Esophagus (tissue), 2 donors: ENCODE measurements around the gene ABCB10. TPM values are rescaled to one million over a fixed set of nuclear protein-coding genes. Genes with fewer than 3 reads are reported as not detected.

Experiments
- H3K27ac ChIP-seq, 2 donors: one replicate each; pipeline ENCODE4 v1.5.1; 2013; ENCODE audit warnings: low read depth in 2 of 2, mild to moderate bottlenecking in 2 of 2, inconsistent platforms in 1 of 2, low read length in 1 of 2, moderate library complexity in 1 of 2
- H3K27me3 ChIP-seq, 2 donors: one replicate each; pipeline ENCODE4 v1.6.1; 2013; ENCODE audit warnings: low read length in 2 of 2, control low read depth in 1 of 2, mild to moderate bottlenecking in 1 of 2; ENCODE audit not compliant: insufficient read depth in 2 of 2, control insufficient read depth in 1 of 2
- H3K36me3 ChIP-seq, 2 donors: one replicate each; pipeline ENCODE4 v1.6.1; 2013; ENCODE audit warnings: low read length in 1 of 2; ENCODE audit not compliant: control insufficient read depth in 2 of 2, insufficient read depth in 2 of 2
- H3K4me1 ChIP-seq, 2 donors: one replicate each; pipeline ENCODE4 v1.6.1; 2013; ENCODE audit warnings: low read length in 1 of 2; ENCODE audit not compliant: control insufficient read depth in 2 of 2, insufficient read depth in 2 of 2
- H3K4me3 ChIP-seq, 2 donors: one replicate each; pipeline ENCODE4 v1.5.1; 2013; ENCODE audit warnings: low read length in 2 of 2, mild to moderate bottlenecking in 2 of 2, low read depth in 1 of 2, moderate library complexity in 1 of 2
- H3K9me3 ChIP-seq, 2 donors: one replicate each; pipeline ENCODE4 v1.6.1; 2013; ENCODE audit warnings: mild to moderate bottlenecking in 2 of 2, low read depth in 1 of 2, low read length in 1 of 2, moderate library complexity in 1 of 2; ENCODE audit not compliant: control insufficient read depth in 2 of 2, insufficient read depth in 1 of 2
- WGBS, 2 donors: extraction: QIAGEN DNeasy Blood & Tissue Kit; methylation state at CpG; one replicate each; pipeline ENCODE4 v1.1.7; 2013; 5-methylcytosine and 5-hydroxymethylcytosine counted together
- polyA plus RNA-seq, 2 donors: library from polyadenylated mRNA; stranded (reverse); fragments of 200-250 nt; gene quantifications; one replicate each; pipeline ENCODE4 v1.2.3, GENCODE V29; 2013
- donor health status: healthy with polysubstance abuse.
- donor health status: Bipolar disorder and iron deficiency.

Gene ABCB10
- polyA plus RNA-seq, 2 donors: 5.9 to 6.4 TPM

DNA sequence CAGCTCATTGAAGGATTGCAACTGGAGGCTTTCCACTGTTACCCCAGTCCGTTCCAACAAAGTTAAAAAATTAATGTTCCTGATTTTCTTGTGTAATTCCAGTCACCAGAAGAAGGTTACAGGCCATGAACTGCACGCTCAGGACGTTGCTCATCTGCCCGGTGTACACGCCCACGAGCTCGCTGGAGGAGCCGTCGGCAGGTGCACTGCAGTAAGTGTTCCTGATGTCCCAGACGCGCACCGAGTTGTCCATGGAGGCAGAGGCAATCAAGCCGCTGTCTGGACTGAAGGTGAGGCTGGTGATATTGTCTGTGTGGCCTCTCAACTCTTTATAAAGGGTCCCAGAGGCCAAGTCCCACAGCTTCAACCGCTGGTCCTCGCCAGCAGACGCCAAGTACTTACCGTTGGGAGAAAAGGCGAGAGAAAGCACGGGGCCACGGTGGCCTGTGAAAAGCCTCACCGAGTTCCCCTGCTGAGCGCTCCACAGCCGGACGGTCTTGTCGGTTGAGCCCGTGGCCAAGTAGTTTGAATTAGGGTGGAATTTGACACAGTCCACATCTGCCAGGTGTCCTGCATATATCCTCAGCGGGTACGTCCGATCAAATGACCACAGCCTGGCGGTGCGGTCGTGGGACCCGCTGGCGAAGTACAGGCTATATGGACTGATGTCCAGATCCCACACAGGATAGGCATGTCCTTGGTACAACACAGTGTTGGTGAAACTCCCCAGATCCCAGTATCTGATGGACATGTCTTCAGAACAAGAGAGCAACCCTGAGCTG is 35.9 kb upstream of the ABCB10 start:
- H3K9me3 ChIP-seq: peaks cover 0 to 2% of the 10 kb centered on the region in 2 donors
- H3K27ac ChIP-seq: no peak overlapping the region
- H3K4me1 ChIP-seq: peaks cover 0 to 2% of the 10 kb centered on the region in 2 donors
- H3K4me3 ChIP-seq: no peak overlapping the region
- H3K36me3 ChIP-seq: peaks cover 12 to 15% of the 10 kb centered on the region in 2 donors
- WGBS, 2 donors: 95 to 97% methylated on average over 34 of the region's 34 CpGs
- H3K27me3 ChIP-seq: no peaks in the 10 kb centered on the region

DNA sequence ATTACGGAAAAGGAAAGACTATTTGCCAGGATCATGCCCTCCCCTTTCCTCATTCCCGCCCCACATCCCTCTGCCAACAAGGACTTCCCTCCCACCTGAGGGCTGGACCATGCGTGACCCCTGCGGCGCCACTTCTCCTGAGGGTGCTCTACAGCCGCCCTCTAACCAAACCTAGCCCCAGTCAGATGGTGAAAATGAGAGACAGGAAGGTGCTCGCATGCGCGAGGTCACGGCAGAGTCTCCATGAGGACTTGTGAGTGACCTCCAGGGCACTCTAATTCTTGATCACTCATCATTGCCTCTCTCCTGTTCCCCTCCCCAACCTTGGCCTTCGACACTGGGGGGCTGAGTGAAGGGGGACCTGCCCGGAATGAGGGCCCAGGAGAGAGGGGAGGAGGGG is 35.3 kb upstream of the ABCB10 start:
- Histone ChIP-seq H3K4me1 (peaks cover 0 to 2% of the 10 kb centered on the region in 2 donors), H3K27me3 (no peaks in the 10 kb centered on the region), H3K9me3 (peaks cover 0 to 2% of the 10 kb centered on the region in 2 donors), H3K36me3 (peaks cover 12 to 15% of the 10 kb centered on the region in 2 donors), H3K4me3 (no peak overlapping the region), H3K27ac (no peak overlapping the region)
- WGBS, 2 donors: 87 to 95% methylated on average over 12 of the region's 12 CpGs

DNA sequence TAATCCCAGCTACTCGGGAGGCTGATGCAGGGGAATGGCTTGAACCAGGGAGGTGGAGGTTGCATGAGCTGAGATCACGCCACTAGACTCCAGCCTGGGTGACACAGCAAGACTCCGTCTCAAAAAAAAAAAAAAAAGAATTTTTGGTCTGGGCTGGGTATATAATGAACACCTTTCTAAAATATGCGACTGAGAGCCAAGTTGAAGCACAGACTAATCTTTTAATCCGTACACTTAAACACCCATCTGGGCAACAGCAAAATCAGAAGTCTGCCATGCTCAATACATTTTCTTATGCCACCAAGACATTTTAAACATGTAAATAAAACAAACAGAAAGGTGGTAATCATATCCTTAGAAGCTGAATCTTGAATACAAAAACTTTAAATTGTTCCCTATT is 31.6 kb upstream of the ABCB10 start:
- no peaks in the 10 kb centered on the region for H3K27me3 ChIP-seq
- H3K9me3 ChIP-seq: peaks cover 0 to 2% of the 10 kb centered on the region in 2 donors
- H3K27ac ChIP-seq: no peak overlapping the region
- WGBS, 2 donors: 64 to 75% methylated on average over 5 of the region's 5 CpGs
- H3K4me3 ChIP-seq: no peak overlapping the region
- H3K4me1 ChIP-seq: peaks cover 0 to 2% of the 10 kb centered on the region in 2 donors
- peaks cover 11 to 12% of the 10 kb centered on the region in 2 donors for H3K36me3 ChIP-seq

DNA sequence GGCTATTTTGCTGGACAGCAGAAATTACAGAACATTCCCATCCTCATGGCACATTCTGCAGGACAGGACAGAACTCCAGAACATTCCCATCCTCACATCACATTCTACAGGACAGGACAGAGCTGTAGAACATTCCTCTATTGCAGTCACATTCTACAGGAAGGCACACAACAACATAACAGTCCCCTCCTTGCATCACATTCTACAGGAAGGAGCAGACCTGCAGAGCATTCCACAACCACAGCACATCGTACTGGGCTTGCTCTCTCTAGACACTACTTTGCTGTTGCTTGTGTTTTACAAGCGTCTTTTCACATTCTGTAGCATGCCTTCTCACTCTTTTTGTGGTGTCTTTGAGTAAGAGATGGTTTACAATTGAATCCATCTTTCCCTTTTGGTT is 26.8 kb upstream of the ABCB10 start:
- no peak overlapping the region for H3K4me3 ChIP-seq
- H3K9me3 ChIP-seq: no peaks in the 10 kb centered on the region
- H3K27me3 ChIP-seq: no peaks in the 10 kb centered on the region
- no peaks in the 10 kb centered on the region for H3K36me3 ChIP-seq
- H3K4me1 ChIP-seq: peaks cover 2 to 3% of the 10 kb centered on the region in 2 donors
- H3K27ac ChIP-seq: no peak overlapping the region
- 66 to 74% methylated on average over 2 of the region's 2 CpGs for WGBS, 2 donors

DNA sequence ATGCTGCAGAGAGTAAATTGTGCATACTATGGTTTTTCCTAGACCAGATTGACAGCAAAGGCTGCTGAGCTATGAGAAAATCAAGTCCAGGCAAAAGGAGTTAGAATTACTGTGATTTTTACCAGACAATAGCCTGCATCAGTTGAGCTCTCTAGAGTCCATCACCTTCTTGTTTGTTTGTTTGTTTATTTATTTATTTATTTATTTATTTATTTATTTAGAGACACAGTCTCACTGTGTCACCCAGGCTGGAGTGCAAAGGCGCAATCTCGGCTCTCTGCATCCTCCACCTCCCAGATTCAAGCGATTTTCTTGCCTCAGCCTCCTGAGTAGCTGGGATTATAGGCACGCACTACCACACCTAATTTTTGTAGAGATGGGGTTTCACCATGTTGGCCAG is 24.2 kb upstream of the ABCB10 start:
- Histone ChIP-seq H3K27ac (no peak overlapping the region), H3K27me3 (no peaks in the 10 kb centered on the region), H3K4me1 (peaks cover 5 to 8% of the 10 kb centered on the region in 2 donors), H3K4me3 (no peak overlapping the region), H3K36me3 (no peaks in the 10 kb centered on the region), H3K9me3 (no peaks in the 10 kb centered on the region)
- 95 to 97% methylated on average over 4 of the region's 4 CpGs for WGBS, 2 donors

DNA sequence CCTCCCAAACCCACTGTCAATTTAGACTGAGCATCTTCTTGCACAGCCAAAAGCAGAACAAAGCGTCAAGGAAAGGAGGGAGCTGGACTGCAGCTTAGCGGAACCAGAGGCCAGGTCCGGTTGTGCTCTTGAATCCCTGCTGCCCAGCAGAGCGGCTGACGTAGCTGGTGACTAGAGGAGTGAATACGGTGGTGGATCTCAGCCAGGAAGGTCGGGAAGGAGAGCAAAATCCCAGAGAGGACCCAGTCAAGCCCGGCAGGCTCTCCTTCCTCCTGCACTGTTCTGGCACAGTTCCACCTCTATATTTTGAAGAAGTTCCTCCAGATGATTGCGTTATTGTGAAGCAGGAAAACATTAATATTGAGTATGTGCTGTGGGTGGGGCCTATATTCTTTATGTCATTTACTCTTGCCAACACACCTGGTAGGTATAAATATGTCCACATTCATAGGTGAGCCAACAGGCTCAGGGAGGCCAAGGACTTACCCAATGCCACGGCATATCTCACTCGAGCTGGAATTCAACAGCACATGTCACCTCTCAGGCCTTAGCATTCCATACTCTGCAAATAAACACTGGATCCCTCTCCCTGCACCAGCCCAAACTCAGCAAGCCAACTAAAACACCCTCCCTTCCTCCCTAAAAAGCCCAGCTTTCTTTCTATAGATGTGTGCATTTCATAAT is 23.6 kb upstream of the ABCB10 start:
- Histone ChIP-seq H3K9me3 (no peaks in the 10 kb centered on the region), H3K27ac (peak overlapping the region in 1 of 2 donors; percentile 30), H3K4me1 (peaks cover 5 to 8% of the 10 kb centered on the region in 2 donors), H3K27me3 (no peaks in the 10 kb centered on the region), H3K4me3 (no peak overlapping the region), H3K36me3 (no peaks in the 10 kb centered on the region)
- 30 to 33% methylated on average over 11 of the region's 11 CpGs for WGBS, 2 donors

DNA sequence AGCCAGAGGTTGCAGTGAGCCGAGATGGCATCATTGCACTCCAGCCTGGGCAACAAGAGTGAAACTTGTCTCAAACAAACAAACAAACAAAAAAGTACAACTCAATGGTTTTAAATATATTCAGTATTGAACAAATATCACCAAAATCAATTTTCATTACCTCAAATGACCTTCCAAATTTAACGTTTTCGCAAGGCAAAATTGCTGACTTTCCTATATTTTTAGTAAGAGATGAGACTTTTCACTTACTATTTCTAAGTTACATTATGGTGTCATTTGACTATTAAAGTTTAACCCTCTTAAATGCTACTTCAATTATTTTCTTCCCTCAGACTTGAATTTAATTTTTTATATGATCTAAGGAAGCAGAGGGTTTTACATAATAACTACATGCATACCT is 23.0 kb upstream of the ABCB10 start:
- Histone ChIP-seq H3K9me3 (no peaks in the 10 kb centered on the region), H3K27ac (no peak overlapping the region), H3K27me3 (no peaks in the 10 kb centered on the region), H3K36me3 (no peaks in the 10 kb centered on the region), H3K4me3 (no peak overlapping the region), H3K4me1 (peaks cover 5 to 8% of the 10 kb centered on the region in 2 donors)
- 92 to 98% methylated on average over 3 of the region's 3 CpGs for WGBS, 2 donors

DNA sequence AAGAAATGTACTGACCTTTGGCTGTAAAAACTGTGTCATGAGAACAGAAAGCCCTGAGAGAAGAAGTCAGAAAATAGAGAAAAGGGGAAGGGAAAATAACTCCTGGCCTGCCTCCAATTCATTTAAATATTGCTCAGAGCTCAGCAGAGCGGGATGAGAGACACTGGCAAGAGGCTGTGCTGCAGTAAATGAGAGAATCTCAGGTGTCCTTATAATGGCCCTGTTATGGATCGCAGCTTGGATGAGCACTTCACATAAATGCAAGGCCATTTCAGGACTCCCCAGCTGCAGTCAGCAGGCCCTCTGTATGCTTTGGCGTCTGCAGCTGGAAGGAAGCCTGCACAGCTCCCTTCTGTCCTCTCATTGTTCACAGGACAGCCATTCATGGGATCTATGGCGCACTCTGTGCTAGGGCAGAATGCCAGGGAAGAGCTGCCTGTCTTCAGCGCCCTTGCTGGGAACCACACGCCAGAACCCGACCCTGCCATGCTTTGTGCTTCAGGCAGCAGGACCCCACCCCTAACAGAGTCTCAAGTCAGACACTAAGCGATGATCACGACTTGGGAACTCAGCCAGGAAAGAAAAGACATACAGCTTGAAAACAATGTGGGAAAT is 20.7 kb upstream of the ABCB10 start:
- no peaks in the 10 kb centered on the region for H3K9me3 ChIP-seq
- H3K4me1 ChIP-seq: peaks cover 5 to 8% of the 10 kb centered on the region in 2 donors

DNA sequence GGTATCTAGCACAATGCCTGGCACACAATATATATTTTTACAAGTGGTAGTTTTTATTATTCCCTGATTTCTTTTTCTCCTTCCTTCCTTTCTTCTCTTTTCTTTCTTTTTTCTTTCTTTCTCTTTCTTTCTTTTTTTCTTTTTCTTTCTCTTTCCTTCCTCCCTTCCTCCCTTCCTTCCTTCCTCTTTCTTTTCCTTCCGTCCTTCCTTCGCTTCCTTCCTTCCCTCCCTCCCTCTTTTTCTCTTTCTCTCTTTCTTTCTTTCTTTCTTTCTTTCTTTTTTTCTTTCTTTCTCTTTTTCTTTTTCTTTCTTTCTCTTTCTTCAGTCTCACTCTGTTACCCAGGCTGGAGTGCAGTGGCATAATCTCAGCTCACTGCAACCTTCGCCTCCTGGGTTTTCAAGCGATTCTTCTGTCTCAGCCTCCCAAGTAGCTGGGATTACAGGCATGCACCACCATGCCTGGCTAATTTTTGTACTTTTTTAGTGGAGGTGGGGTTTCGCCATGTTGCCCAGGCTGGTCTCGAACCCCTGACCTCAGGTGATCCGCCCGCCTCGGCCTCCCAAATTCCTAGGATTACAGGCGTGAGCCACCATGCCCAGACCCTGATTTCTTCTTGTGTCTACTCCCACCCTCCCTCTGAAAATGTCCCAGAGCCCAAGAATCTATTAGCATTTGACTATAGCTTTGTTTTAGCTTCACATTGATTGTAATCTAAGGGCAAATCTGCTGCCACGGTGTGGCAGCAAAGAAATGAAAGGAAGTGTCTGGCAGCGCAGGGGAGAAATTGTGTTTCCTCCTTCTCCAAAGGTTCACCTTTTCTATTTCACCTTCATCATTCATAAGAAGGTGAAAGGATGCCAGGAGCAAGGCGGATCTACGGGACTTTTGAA is 19.9 kb upstream of the ABCB10 start:
- peaks cover 5 to 8% of the 10 kb centered on the region in 2 donors for H3K4me1 ChIP-seq
- WGBS, 2 donors: 65 to 69% methylated on average over 14 of the region's 14 CpGs
- no peaks in the 10 kb centered on the region for H3K36me3 ChIP-seq
- no peak overlapping the region for H3K4me3 ChIP-seq
- no peaks in the 10 kb centered on the region for H3K27me3 ChIP-seq
- H3K27ac ChIP-seq: no peak overlapping the region
- H3K9me3 ChIP-seq: no peaks in the 10 kb centered on the region

More for the DNA sequence above, 20.7 kb upstream of the ABCB10 start:
- WGBS, 2 donors: 18 to 32% methylated on average over 9 of the region's 9 CpGs
- Histone ChIP-seq H3K36me3 (no peaks in the 10 kb centered on the region), H3K27me3 (no peaks in the 10 kb centered on the region), H3K4me3 (no peak overlapping the region), H3K27ac (peak overlapping the region in 1 of 2 donors; percentile 9)
